NCI-H226 (cell line): ENCODE results near the gene MYPN.
A peak's percentile ranks its signal among the peaks of the same experiment; 100 is the strongest.

Source experiments
- DNase-seq: peaks from one replicate; pipeline ENCODE4 v3.0.0-alpha.2; 2015

MYPN gene

GRCh38 chr10:68096913-68097516, 12.3 kb upstream of the MYPN start:
- peak; percentile 84 for DNase-seq

DNA sequence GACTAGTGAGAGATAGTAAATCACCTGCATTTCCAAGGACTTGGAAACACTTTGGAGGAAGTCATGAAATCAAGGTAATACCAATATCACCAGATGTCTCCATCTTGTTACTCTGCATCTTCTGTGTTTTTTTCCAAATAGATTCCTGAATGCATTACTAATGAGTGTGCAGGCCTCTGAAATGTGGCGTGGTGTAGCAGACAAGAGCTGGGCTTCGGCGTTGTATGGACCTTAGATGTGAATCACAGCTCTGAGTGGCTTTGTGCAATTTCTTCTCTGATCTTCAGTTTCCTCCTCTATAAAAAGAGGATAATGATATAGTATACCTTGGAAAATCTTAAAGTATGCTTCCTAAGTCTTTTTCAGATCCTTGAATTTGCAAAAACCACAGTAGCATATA, 9.6 kb upstream of the MYPN start:
- DNase-seq, result peak; percentile 65

DNA sequence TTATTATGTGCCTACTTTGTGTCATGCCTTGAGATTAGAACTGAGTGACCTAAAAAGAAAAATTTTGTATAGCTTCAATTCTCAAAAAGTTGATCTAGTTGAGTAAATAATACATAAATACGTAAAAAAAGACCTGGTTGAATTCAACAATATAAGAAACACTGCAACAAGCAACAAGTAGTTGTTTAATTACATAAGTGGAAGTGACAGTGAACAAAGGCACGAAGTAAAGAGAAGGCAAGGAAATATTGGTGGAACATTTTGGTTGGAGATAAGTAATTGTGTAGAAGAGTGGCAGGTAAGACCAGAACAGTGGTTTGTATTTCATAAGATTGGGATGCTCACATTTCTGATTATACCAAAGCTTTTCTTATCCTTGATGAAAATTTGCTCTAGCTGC, 8.2 kb upstream of the MYPN start:
- DNase-seq, result no peak

GRCh38 chr10:68103261-68103878, 5.9 kb upstream of the MYPN start:
- no peak for DNase-seq

DNA sequence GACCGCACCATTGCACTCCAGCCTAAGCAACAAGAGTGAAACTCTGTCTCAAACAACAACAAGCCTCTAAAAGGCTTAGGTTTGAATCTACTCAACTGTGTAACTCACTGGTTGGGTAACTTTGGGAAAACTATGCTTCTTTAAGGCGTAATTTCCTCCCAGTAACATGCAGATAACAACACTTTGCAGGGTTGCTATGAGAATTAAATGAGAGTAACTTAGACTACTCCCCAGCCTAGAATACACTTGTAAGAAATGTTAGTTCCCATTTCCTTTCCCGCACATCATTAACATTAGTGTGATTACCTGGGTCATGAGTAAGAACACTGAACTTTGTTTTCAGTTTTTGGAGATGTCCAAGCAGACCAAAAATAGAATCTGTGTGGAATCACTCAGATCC, 5.4 kb upstream of the MYPN start:
- peak; percentile 40 for DNase-seq

- peak; percentile 16 for DNase-seq
Observed at GRCh38 chr10:68105820-68106219, 3.5 kb upstream of the MYPN start.

DNA sequence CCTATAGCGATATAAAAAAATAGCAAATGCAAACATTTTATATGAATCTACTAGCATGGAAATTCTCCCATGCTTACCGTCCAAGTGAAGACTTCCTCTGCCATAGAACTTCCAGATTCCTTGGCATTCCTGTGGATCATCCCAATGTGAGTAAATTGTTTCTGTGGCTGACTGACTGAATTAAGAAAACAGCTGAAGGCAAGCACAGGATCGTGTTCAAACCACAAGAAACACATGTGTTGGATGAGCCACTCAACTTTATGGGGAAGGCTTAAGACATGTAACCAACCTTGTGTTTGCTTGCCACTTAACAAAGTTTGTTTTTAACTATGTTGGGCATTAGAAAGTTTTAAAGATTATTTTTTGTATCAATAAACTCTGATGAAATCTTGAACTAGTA, 2.6 kb upstream of the MYPN start:
- peak; percentile 79 for DNase-seq

- DNase-seq, result no peak
Observed at GRCh38 chr10:68107651-68108050, 1.6 kb upstream of the MYPN start.

- DNase-seq, result no peak
Observed at GRCh38 chr10:68108051-68108450, 1.2 kb upstream of the MYPN start.

DNA sequence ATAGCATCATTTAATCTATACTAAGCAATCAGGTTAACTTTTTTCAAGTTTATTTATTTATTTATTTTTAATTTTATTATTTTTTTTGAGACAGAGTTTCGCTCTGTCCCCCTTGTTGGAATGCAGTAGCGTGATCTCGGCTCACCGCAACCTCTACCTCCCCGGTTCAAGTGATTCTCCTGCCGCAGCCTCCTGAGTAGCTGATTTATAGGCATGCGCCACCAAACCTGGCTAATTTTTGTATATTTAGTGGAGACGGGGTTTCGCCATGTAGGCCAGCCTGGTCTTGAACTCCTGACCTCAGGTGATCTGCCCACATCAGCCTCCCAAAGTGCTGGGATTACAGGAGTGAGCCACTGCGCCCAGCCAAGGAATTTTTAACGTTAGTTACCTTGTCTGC, 635 bp upstream of the MYPN start:
- DNase-seq, result no peak

DNA sequence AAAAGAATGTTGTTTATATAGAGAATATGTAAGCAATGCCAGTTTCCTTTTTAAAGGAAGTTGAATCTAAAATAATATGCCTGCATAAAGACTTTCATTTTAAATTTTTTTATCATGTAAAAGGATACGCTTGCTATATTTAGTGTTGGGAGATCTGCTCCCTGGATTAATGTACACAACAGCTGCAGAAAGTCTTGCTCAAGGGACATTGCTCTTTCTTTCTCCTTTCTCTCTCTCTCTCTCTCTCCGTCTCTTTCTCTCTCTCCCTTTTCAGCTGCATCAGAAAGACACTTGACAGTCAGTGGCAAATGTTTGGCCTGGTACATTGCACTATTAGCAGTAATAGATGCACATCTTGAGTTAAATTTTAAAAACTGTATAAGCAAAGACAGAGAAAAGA, 739 bp downstream of the MYPN start:
- no peak for DNase-seq

DNA sequence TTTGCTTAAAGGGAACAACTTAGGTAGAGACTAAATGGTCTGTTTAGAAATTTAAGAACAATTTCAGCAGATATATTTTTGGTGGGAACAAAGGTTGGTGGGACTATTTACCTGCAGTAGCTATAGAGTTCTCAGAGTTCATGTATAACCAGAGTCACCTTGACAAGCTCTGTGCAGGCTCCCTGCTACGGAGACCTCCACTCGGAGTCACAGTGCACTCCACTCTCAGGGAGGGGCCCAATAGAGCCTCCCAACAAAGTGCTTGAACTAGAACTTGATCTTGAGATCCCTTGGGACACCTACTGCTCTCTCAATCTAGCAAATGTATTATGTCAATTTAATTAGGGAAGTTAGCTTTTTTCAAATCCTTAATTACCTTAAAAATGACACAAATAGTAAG, 2.3 kb downstream of the MYPN start:
- DNase-seq, result no peak

DNA sequence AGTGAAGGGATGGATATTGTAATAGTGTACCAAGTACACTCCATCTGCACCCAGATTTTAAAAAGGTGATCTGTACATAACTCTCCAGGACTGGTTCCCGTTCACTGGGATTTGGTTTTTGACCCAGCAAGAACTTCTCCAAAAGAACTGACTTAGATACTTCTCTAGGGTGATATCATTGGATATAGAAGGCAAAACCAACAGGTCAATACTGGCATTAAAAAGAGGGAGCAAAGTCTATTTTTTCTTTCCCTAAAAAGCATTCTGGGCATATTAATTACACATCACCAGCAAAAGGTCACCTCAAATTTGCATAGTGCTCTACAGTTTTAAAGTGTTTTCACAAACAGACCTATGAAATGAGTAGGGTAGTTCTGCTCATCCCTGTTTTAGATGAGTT, 3.5 kb downstream of the MYPN start:
- DNase-seq, result no peak

DNA sequence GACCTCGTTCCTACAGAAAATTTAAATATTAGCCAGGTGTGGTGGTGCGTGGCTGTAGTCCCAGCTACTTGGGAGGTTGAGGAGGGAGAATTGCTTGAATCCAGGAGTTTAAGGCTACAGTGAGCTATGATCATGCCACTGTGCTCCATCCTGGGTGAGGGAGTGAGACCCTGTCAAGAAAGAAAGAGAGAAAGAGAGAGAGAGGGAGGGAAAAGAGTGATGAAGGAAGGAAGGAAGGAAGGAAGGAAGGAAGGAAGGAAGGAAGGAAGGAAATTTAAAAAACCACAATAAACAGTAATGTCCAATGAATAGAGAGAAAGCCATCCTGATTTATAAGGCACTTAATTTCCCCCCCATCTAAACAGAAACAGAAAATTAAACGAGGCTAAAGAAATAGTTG, 9.4 kb downstream of the MYPN start:
- DNase-seq, result no peak

- no peak for DNase-seq
Observed at GRCh38 chr10:68121020-68121743, 11.9 kb downstream of the MYPN start.

DNA sequence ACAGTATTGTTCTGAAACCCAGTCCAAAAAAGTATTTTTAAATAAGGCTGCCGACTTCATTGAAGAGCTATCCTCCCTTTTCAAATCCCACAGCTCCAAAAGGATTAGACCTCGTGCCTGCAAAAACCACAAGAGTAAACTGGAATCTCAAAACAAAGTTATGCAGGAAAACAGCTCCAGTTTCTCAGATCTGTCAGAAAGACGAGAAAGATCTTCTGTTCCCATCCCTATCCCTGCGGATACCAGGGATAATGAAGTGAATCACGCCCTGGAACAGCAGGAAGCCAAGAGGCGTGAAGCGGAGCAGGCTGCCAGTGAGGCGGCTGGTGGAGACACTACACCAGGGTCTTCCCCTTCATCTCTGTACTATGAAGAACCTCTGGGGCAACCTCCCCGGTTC, 12.6 kb downstream of the MYPN start:
- no peak for DNase-seq

GRCh38 chr10:68124718-68125117, 15.4 kb downstream of the MYPN start:
- DNase-seq, result no peak

- peak; percentile 24 for DNase-seq
Observed at GRCh38 chr10:68125772-68126171, 16.5 kb downstream of the MYPN start.

- DNase-seq, result no peak
Observed at GRCh38 chr10:68128015-68128414, 18.7 kb downstream of the MYPN start.

DNA sequence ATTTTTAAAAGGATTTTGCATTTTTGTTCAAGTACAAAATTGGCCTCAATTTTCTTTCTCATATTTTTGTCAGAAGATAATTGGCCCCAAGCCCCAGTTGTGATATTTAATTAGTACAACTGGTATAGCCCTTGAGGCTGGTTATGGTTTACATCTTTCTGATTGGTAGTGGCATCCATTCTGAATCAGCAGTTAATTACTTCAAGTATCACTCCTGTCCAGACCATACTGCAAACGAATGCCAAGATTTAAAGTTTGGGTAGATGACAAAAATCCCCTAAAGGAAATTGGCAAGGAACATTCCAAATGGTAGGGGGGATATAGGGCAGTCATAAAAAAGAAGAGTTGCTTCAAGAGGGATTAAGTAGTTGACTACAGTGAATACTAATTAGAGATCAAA, 23.1 kb downstream of the MYPN start:
- DNase-seq, result no peak

DNA sequence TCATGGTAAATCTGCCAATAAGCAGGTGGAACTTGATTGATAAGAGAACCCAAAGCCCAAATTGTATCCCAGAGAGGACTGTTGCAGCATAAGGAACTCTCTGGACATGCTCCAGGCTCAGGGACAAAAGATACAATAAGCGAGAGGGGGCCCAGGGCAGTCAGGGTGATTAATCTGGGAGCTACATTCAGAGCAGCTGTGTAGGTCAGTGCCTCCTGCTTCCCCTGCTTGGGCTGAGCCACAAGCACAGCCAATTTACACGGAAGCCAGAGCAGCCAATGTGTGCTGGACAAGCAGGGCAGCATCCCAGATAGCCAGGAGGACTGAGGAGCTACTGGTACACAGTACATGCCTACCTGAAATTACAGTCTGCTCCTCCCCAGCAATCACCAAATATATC, 24.2 kb downstream of the MYPN start:
- no peak for DNase-seq

GRCh38 chr10:68135362-68135761, 26.1 kb downstream of the MYPN start:
- no peak for DNase-seq

- peak; percentile 80 for DNase-seq
Observed at GRCh38 chr10:68135922-68136792, 26.9 kb downstream of the MYPN start.

GRCh38 chr10:68137171-68137570, 27.9 kb downstream of the MYPN start:
- DNase-seq, result no peak
